ENCODE measurements around the gene INPP5B.
"Not testable (repeated sequence)": the region's sequence is repeated elsewhere in the genome, so short reads cannot be mapped to it uniquely, and the experiment has no call there.

The INPP5B gene

DNA sequence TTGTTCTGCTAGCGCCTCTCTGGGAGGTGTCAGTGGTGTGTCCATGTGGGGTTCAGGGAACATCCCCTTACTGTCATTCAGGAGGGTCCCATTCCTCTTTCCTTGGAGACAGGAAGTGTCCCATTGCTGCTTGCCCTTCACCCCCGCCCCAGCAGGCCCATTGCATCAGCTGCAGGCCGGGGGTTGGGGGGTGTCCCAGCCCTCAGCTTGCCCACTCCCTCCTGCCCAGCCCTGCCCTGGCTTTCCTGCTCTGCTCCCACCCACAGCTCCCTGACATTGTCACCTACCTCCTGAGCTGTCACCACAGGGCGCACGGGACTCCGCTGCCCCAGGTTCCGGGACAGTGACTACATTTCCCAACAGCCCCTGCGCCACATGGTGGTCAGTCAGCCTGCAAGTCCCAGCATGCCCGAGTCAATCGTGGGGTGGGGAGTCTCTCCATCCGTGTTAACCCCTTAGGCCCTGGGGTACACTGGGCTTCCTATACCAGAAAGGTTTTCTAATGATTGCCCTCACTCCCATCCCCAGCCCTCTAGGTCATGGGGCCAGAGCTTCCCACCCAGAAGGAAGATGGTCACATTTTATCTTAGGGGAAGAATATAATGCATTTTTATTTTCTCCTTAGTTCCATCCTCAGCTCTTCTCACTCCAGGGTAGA, at the start of gene INPP5B:
INPP5B (minus strand) TSS at position 351 of the 658 bp plus-strand sequence. CDS start 745 bp downstream, outside the sequence.
- DNase-seq (ENCODE audit: low read depth, low spot score) = peak; percentile 74

DNA sequence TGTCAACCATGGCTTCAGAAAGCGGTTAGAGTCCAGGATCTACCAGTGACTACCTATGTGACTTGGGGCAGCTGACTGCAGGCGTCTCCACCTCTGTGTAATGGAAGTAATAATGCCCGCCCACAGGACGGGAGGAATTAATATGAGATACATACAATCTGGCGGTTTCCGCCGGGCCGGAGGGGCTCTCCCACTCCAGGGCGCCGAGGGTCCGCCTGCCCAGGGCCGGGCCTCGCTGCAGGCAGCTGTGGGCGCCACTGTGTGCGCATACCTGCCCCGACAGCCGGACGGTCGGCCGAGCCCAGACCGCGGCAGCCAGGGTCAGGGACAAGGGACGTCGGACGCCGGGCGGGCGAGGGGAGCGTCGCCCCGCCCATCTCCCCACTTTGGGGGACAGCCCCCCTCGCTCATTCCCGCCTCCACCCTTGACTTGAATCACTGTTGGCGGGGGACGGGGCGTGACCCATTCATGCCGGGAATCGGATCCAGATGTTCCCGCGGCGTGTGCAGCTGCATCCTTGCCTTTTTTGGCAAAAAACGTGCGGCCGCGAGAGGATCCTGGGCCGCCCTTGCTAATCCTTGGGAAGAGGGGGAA, 49.0 kb upstream of the INPP5B start:
- DNase-seq (ENCODE audit: low read depth, low spot score) = no peak

DNA sequence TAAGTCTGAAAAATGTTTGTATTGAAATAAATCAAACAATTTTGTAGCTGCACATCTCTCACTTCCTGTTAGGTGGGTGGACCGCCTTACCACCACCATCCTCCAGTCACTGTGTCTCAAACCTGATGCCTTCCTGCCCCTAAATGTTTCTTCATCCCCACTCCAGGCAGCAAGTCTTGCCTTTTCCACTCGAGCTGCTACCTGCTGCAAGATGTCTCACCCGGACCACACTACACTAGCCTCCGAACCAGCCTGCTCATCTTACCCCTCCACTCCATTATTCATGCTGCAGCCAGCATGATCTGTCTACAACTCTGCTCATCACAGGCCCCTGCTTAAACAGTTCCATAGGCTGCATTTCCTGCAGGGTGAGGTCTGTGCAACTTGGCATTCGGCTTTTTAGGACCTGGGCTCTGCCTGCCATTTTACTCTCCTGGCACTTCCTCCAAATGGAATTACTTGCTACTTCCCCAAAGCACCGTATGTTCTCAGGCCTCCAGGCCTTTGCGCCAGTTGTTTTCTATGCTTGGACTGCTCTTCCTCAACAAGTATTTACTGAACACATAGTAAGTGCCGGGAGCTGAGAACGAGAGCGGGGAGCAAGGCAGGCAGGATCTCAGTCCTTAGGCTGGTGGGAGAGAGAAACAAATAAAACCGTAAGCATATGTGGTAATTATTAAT, 48.2 kb upstream of the INPP5B start:
- DNase-seq (ENCODE audit: low read depth, low spot score) = no peak

GRCh38 chr1:37989361-37989930, 42.6 kb upstream of the INPP5B start:
- no peak for DNase-seq (ENCODE audit: low read depth, low spot score)

GRCh38 chr1:37987679-37988078, 40.8 kb upstream of the INPP5B start:
- DNase-seq (ENCODE audit: low read depth, low spot score) = no peak

GRCh38 chr1:37983546-37983945, 36.7 kb upstream of the INPP5B start:
- DNase-seq (ENCODE audit: low read depth, low spot score) = no peak

- no peak for DNase-seq (ENCODE audit: low read depth, low spot score)
These were observed 31.7 kb upstream of the INPP5B start for GRCh38 chr1:37978541-37978940.

DNA sequence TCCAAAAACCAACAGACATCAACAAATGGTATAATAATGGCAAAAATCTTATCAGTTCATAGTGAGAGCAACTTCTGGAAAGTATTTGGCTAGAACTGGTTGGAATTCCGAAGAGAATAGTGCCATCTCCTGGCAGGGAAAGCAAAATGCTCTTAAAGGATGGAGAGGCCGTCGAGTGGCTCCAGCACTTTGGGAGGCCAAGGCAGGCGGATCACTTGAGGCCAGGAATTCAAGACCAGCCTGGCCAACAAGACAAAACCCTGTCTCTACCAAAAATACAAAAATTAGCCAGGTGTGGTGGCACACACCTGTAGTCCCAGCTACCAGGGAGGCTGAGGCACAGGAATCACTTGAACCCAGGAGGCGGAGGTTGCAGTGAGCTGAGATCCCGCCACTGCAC, 28.2 kb upstream of the INPP5B start:
- not testable (repeated sequence) for DNase-seq (ENCODE audit: low read depth, low spot score)

GRCh38 chr1:37974567-37974966, 27.7 kb upstream of the INPP5B start:
- DNase-seq (ENCODE audit: low read depth, low spot score) = no peak

DNA sequence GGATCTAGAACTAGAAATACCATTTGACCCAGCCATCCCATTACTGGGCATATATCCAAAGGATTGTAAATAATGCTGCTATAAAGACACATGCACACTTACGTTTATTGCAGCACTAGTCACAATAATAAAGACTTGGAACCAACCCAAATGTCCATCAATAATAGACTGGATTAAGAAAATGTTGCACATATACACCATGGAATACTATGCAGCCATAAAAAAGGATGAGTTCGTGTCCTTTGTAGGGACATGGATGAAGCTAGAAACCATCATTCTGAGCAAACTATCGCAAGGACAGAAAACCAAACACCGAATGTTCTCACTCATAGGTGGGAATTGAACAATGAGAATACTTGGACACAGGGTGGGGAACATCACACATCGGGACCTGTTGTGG, 26.8 kb upstream of the INPP5B start:
- not testable (repeated sequence) for DNase-seq (ENCODE audit: low read depth, low spot score)

GRCh38 chr1:37965301-37965700, 18.4 kb upstream of the INPP5B start:
- no peak for DNase-seq (ENCODE audit: low read depth, low spot score)

GRCh38 chr1:37964106-37964505, 17.3 kb upstream of the INPP5B start:
- DNase-seq (ENCODE audit: low read depth, low spot score) = not testable (repeated sequence)

- DNase-seq (ENCODE audit: low read depth, low spot score) = no peak
These were observed 11.8 kb upstream of the INPP5B start for GRCh38 chr1:37958690-37959089.

- DNase-seq (ENCODE audit: low read depth, low spot score) = no peak
These were observed 8.8 kb upstream of the INPP5B start for GRCh38 chr1:37955685-37956084.

DNA sequence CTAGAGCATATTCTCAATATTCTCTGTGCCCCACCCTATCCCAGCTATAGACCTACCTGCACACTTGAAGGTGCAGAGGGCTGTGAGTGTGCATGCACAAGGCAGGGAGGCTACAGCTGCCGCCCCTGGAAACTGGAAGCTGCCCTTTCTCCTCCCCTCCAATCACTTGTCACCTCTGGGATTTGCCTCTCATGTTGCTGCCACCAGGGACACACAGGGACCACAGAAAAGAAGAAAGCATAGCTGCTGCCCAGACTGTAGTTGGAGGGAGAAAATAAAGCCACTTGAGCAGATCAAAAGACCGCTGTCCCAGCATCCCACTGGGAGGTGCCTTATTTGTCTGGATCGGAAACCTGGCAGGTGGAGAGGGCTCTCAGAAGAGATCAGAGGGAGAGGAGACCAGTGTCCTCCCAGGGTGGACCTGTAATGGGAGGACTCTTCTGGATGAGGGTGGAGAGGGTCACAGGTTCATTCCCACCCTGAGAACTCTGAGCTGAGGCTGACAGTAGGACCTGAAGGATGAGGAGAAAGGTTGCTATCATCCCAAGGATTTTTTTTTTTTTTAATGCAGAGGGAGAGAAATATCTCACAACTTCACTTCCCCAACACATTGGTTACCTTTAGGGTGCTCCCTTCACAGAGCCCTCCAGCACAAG, 7.6 kb upstream of the INPP5B start:
- no peak for DNase-seq (ENCODE audit: low read depth, low spot score)

GRCh38 chr1:37952738-37953137, 5.9 kb upstream of the INPP5B start:
- no peak for DNase-seq (ENCODE audit: low read depth, low spot score)

DNA sequence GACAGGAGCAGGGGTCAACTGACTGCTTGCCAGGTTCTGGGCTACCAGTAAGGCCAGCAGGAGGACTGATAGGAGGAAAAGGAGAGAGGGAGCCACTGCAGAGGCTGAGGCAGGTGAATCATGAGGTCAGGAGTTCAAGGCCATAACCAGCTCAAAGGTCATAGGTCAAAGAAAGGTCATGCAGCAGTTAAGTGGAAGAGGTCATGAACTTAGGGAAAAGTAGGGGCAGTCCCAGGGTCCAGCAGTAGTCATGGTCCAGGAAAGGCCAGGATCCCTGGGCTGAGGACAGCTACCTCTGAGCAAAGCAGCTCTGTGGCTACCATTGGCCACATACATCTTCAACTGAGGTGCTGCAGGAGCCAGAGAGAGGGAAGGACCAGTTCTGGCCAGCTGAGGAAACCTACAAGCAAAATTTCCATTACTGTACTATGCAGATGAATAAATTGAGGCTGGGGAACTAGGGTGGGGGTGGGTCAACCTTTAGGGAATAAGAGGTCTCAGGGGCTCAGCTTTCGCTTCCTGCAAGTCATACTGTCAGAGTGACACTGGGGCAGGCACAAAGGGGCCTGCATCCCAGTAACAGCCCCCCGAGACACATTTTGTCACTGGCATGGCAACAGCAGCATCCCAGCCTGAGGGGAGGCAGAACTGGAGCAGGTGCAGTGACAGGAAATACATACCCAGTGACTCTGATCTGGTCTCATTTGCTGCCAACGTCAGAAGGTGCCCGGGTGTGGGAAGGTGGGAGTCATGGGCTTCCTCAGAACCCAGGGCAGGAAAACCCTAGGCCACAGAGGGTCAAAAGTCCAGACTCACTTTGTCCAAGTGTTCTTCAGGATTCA, 5.2 kb upstream of the INPP5B start:
- DNase-seq (ENCODE audit: low read depth, low spot score) = no peak

GRCh38 chr1:37951041-37951782, 4.4 kb upstream of the INPP5B start:
- no peak for DNase-seq (ENCODE audit: low read depth, low spot score)

- DNase-seq (ENCODE audit: low read depth, low spot score) = no peak
These were observed 2.8 kb upstream of the INPP5B start for GRCh38 chr1:37949524-37950152.

GRCh38 chr1:37948841-37949240, 2.0 kb upstream of the INPP5B start:
- no peak for DNase-seq (ENCODE audit: low read depth, low spot score)
